Measurements from ENCODE around the gene ADGRF4.

The ADGRF4 gene

GRCh38 chr6:47716207-47716606, 17.8 kb downstream of the ADGRF4 start:
- no peak overlapping the region for H3K4me3 ChIP-seq (ENCODE audit: low read depth, low read length)
- TF ChIP-seq, protein P1, sequence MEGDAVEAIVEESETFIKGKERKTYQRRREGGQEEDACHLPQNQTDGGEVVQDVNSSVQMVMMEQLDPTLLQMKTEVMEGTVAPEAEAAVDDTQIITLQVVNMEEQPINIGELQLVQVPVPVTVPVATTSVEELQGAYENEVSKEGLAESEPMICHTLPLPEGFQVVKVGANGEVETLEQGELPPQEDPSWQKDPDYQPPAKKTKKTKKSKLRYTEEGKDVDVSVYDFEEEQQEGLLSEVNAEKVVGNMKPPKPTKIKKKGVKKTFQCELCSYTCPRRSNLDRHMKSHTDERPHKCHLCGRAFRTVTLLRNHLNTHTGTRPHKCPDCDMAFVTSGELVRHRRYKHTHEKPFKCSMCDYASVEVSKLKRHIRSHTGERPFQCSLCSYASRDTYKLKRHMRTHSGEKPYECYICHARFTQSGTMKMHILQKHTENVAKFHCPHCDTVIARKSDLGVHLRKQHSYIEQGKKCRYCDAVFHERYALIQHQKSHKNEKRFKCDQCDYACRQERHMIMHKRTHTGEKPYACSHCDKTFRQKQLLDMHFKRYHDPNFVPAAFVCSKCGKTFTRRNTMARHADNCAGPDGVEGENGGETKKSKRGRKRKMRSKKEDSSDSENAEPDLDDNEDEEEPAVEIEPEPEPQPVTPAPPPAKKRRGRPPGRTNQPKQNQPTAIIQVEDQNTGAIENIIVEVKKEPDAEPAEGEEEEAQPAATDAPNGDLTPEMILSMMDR (IDR thresholded peaks at IDR 0.05; ENCODE audit: control insufficient read depth, extremely low read depth, insufficient read depth) = no peak
- no peak for DNase-seq (ENCODE audit: low read depth)

DNA sequence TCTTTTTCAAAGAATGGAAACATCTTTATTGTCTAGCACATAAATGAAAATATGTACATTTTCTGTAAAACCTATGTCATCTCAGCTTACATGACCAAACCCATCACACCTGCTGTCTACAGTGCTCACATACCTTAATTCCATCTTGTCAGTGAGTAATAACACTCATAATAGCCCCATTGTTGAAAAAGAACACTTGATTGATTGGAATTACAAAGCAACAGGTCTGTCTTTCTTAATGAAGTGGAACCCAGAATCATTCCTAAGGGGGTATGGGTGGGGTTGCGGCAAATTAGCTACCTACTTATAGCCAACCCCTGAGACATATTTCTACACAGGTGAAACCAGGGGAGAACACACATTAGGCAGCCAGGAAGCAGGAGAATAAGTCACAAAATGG, 20.2 kb downstream of the ADGRF4 start:
- DNase-seq (ENCODE audit: low read depth) = no peak
- TF ChIP-seq, protein P1 (IDR thresholded peaks at IDR 0.05; ENCODE audit: control insufficient read depth, extremely low read depth, insufficient read depth) = no peak
- no peak overlapping the region for H3K4me3 ChIP-seq (ENCODE audit: low read depth, low read length)

DNA sequence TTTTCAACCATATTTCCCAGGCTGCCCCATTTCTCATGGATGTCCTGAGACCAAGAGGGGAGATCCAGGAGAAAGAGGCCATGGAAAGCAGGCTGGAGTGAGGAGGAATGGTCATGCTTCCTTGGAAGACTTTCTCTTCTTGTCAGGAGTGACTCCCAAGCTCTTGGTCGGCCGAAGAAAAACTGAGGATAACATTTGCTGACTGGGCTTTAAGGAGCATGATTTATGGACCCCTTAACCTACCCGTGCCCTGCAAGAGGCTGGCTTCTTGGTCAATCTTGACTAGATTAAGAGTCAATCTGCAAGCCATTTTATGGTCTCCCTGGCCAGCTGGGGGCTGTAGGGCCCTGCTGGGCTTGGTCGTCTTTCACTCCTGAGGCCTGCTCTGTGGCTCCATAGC, 22.8 kb downstream of the ADGRF4 start:
- no peak overlapping the region for H3K4me3 ChIP-seq (ENCODE audit: low read depth, low read length)
- no peak for DNase-seq (ENCODE audit: low read depth)
- TF ChIP-seq, protein P1 (IDR thresholded peaks at IDR 0.05; ENCODE audit: control insufficient read depth, extremely low read depth, insufficient read depth) = no peak

DNA sequence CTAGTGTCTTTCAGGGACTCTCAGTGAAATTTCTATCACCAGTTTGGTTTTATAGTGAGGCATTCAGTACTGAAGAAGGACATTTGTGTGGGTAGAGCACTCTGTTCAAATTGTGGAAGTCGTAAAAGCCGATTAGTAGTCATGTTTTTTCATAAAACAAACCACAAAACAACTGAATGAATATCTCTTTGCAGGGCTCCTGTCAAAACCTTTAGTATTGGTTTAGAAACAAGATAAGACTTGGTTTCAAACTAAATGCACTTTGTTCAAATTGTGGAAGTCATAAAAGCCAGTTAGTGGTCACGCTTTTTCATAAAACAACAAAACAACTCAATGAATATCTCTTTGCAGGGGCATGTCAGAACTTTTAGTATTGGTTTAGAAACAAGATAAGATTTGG, 23.8 kb downstream of the ADGRF4 start:
- H3K4me3 ChIP-seq (ENCODE audit: low read depth, low read length) = no peak overlapping the region
- TF ChIP-seq, protein P1 (IDR thresholded peaks at IDR 0.05; ENCODE audit: control insufficient read depth, extremely low read depth, insufficient read depth) = no peak
- DNase-seq (ENCODE audit: low read depth) = no peak

GRCh38 chr6:47724300-47724699, 25.9 kb downstream of the ADGRF4 start:
- TF ChIP-seq, protein P1 (IDR thresholded peaks at IDR 0.05; ENCODE audit: control insufficient read depth, extremely low read depth, insufficient read depth) = no peak
- H3K4me3 ChIP-seq (ENCODE audit: low read depth, low read length) = no peak overlapping the region
- no peak for DNase-seq (ENCODE audit: low read depth)

- TF ChIP-seq, protein P1 (IDR thresholded peaks at IDR 0.05; ENCODE audit: control insufficient read depth, extremely low read depth, insufficient read depth) = no peak
- no peak overlapping the region for H3K4me3 ChIP-seq (ENCODE audit: low read depth, low read length)
These were observed 29.0 kb downstream of the ADGRF4 start for GRCh38 chr6:47727391-47727790.

GRCh38 chr6:47729019-47729418, 30.6 kb downstream of the ADGRF4 start:
- TF ChIP-seq, protein P1 (IDR thresholded peaks at IDR 0.05; ENCODE audit: control insufficient read depth, extremely low read depth, insufficient read depth) = no peak
- H3K4me3 ChIP-seq (ENCODE audit: low read depth, low read length) = no peak overlapping the region
- DNase-seq (ENCODE audit: low read depth) = no peak

More at GRCh38 chr6:47727391-47727790, 29.0 kb downstream of the ADGRF4 start:
- no peak for DNase-seq (ENCODE audit: low read depth)
